ENCODE measurements around the gene ARHGAP22. TPM values are rescaled to one million over a fixed set of nuclear protein-coding genes. Genes with fewer than 3 reads are reported as not detected.

Gene ARHGAP22
- total RNA-seq, 2 experiments from 2014 or later, result not detected

- no peak overlapping the region for H3K4me3 Mint-ChIP-seq
- H3K4me1 Mint-ChIP-seq (ENCODE audit: low read depth), result peaks cover 28% of the 10 kb centered on the region
- H3K27ac Mint-ChIP-seq, result no peak overlapping the region
- no peaks in the 10 kb centered on the region for H3K9me3 Mint-ChIP-seq
- intact Hi-C loops (cut with DNase I, micrococcal nuclease), result no loop called here
- ChIA-PET POLR2A (no interaction called here), CTCF (no interaction called here)
- Histone ChIP-seq H3K9me3 (ENCODE audit: control insufficient read depth in 1 of 2, insufficient read depth in 1 of 2, low read length in 2 of 2) (no peaks in the 10 kb centered on the region), H3K36me3 (ENCODE audit: insufficient read depth, low read length) (no peaks in the 10 kb centered on the region), H3K4me1 (ENCODE audit: insufficient read depth, low read length) (no peaks in the 10 kb centered on the region), H3K4me3 (ENCODE audit: low read length) (no peak overlapping the region), H3K27ac (ENCODE audit: low read depth in 1 of 2, low read length in 2 of 2) (no peak overlapping the region), H3K27me3 (ENCODE audit: control insufficient read depth in 1 of 2, insufficient read depth in 2 of 2, low read length in 2 of 2) (no peaks in the 10 kb centered on the region)
- no peak for TF ChIP-seq CTCF (IDR thresholded peaks at IDR 0.05)
- ATAC-seq (ENCODE audit: poor library complexity) (no peak), DNase-seq (no peak)
- peaks cover 7% of the 10 kb centered on the region for H3K36me3 Mint-ChIP-seq (ENCODE audit: low read depth)
- H3K27me3 Mint-ChIP-seq, result no peaks in the 10 kb centered on the region
Measured at GRCh38 chr10:48399056-48399541, 205.8 kb downstream of the ARHGAP22 start.

GRCh38 chr10:48398261-48398660 lies 206.6 kb downstream of the ARHGAP22 start:
- POLR2A ChIA-PET, result no interaction called here

More at GRCh38 chr10:48398261-48398660, 206.6 kb downstream of the ARHGAP22 start:
- Histone ChIP-seq H3K27me3 (ENCODE audit: control insufficient read depth in 1 of 2, insufficient read depth in 2 of 2, low read length in 2 of 2) (no peaks in the 10 kb centered on the region), H3K4me1 (ENCODE audit: insufficient read depth, low read length) (no peaks in the 10 kb centered on the region), H3K4me3 (ENCODE audit: low read length) (no peak overlapping the region), H3K9me3 (ENCODE audit: control insufficient read depth in 1 of 2, insufficient read depth in 1 of 2, low read length in 2 of 2) (no peaks in the 10 kb centered on the region), H3K36me3 (ENCODE audit: insufficient read depth, low read length) (no peaks in the 10 kb centered on the region), H3K27ac (ENCODE audit: low read depth in 1 of 2, low read length in 2 of 2) (no peak overlapping the region)
- CTCF ChIA-PET, result no interaction called here
- Mint-ChIP-seq H3K27me3 (no peaks in the 10 kb centered on the region), H3K4me1 (ENCODE audit: low read depth) (peaks cover 28% of the 10 kb centered on the region), H3K36me3 (ENCODE audit: low read depth) (peaks cover 7% of the 10 kb centered on the region), H3K4me3 (no peak overlapping the region), H3K27ac (no peak overlapping the region), H3K9me3 (no peaks in the 10 kb centered on the region)
- intact Hi-C loops (cut with DNase I, micrococcal nuclease), result no loop called here
- no peak for TF ChIP-seq CTCF (IDR thresholded peaks at IDR 0.05)
- ATAC-seq (ENCODE audit: poor library complexity) (no peak), DNase-seq (no peak)

Other genes with a start within 250 kb of the ARHGAP22 start
- 1 to 10 TPM; 1.3 to 2.5 TPM for gene WDFY4, start 79.8 kb upstream of the ARHGAP22 start, total RNA-seq